Measurements from ENCODE around the gene ROBO2. TPM values are rescaled to one million over a fixed set of nuclear protein-coding genes. Genes with fewer than 3 reads are reported as not detected.

The ROBO2 gene
- polyA plus RNA-seq, 1 experiment = 16.3 TPM

DNA sequence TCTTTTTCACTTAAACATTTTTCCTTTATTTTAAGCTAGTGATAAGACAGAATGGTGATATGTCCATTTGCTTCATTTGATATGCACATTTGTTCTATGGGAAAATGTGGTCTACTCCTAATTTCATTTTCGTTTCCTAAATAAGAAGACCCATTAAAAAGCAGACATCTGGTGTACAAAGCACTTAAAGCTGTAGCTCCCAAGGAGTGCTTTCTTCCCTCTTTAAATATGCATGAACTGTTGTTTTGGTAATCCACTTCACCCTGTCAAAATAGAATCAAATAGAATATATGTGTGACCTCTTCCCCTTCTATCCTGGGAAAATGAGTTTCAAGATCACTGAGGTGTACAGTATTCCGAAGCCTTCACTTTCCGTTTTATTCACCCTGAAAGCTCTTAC lies 182.8 kb downstream of the ROBO2 start:
- Histone ChIP-seq H3K9me3 (ENCODE audit: control insufficient read depth, insufficient read depth, low read length) (no peaks in the 10 kb centered on the region), H3K27ac (ENCODE audit: low read depth, low read length) (no peak overlapping the region), H3K27me3 (ENCODE audit: control insufficient read depth, insufficient read depth, low read length) (no peaks in the 10 kb centered on the region), H3K4me3 (ENCODE audit: low read depth, low read length) (no peak overlapping the region)
- no peak for DNase-seq (ENCODE audit: low read depth, low spot score)
- ChIA-PET CTCF (interaction anchor here (0.6 to 0.7 kb wide), 2 partner anchors 381 to 451 kb away, joined by 3 read pairs; no protein-coding TSS in a partner anchor), POLR2A (no interaction called here)
- TF ChIP-seq, protein P1, sequence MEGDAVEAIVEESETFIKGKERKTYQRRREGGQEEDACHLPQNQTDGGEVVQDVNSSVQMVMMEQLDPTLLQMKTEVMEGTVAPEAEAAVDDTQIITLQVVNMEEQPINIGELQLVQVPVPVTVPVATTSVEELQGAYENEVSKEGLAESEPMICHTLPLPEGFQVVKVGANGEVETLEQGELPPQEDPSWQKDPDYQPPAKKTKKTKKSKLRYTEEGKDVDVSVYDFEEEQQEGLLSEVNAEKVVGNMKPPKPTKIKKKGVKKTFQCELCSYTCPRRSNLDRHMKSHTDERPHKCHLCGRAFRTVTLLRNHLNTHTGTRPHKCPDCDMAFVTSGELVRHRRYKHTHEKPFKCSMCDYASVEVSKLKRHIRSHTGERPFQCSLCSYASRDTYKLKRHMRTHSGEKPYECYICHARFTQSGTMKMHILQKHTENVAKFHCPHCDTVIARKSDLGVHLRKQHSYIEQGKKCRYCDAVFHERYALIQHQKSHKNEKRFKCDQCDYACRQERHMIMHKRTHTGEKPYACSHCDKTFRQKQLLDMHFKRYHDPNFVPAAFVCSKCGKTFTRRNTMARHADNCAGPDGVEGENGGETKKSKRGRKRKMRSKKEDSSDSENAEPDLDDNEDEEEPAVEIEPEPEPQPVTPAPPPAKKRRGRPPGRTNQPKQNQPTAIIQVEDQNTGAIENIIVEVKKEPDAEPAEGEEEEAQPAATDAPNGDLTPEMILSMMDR (IDR thresholded peaks at IDR 0.05; ENCODE audit: low read depth, low read length) = no peak

- ChIA-PET POLR2A (no interaction called here), CTCF (no interaction called here)
- TF ChIP-seq, protein P1 (IDR thresholded peaks at IDR 0.05; ENCODE audit: low read depth, low read length) = no peak
- Histone ChIP-seq H3K27me3 (ENCODE audit: control insufficient read depth, insufficient read depth, low read length) (no peaks in the 10 kb centered on the region), H3K27ac (ENCODE audit: low read depth, low read length) (no peak overlapping the region), H3K9me3 (ENCODE audit: control insufficient read depth, insufficient read depth, low read length) (no peaks in the 10 kb centered on the region), H3K4me3 (ENCODE audit: low read depth, low read length) (no peak overlapping the region)
- DNase-seq (ENCODE audit: low read depth, low spot score) = no peak
Measured at GRCh38 chr3:77227567-77227966, 187.7 kb downstream of the ROBO2 start.

DNA sequence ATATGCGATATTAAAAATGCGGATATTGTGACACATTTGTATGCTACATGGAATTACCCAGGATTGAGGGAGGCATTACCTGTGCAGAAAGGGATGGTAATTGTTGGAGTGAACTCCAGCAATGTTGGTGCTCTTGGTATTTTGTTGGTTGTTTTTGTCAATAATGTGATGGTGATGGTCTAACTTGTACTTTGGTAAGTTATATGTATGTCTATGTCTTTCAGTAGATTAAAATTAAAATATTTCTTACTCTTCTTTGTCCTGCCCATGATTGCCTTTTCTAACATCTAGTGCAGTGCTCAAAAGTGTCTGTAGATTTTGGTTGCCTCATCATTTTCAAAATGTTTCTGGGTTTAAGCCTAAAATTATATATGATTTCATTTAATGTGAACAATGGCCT lies 192.7 kb downstream of the ROBO2 start:
- H3K4me3 ChIP-seq (ENCODE audit: low read depth, low read length) = no peak overlapping the region
- CTCF ChIA-PET = no interaction called here
- no peaks in the 10 kb centered on the region for H3K27me3 ChIP-seq (ENCODE audit: control insufficient read depth, insufficient read depth, low read length)
- POLR2A ChIA-PET = no interaction called here
- DNase-seq (ENCODE audit: low read depth, low spot score) = no peak
- no peak overlapping the region for H3K27ac ChIP-seq (ENCODE audit: low read depth, low read length)
- H3K9me3 ChIP-seq (ENCODE audit: control insufficient read depth, insufficient read depth, low read length) = no peaks in the 10 kb centered on the region
- TF ChIP-seq, protein P1 (IDR thresholded peaks at IDR 0.05; ENCODE audit: low read depth, low read length) = no peak

DNA sequence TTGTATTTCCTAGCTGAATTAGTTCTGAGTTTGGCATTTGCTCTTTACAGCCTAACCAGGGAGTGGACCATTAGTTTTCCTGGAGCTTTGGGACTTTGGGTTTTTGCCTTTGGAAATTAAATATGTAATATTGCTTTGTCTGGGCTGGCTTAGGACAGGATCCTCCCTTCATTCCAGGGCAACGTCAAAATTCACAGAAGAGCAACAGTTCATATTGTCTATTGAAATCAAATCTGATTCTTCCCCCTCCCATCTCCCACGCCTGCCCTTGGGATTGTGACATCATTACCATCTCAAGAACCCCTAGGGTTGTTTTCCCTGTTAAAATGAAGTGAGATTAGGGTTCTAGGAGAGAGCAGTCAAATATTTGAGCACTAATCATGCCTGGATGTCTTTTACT lies 194.1 kb downstream of the ROBO2 start:
- no peaks in the 10 kb centered on the region for H3K27me3 ChIP-seq (ENCODE audit: control insufficient read depth, insufficient read depth, low read length)
- TF ChIP-seq, protein P1 (IDR thresholded peaks at IDR 0.05; ENCODE audit: low read depth, low read length) = no peak
- no peak overlapping the region for H3K27ac ChIP-seq (ENCODE audit: low read depth, low read length)
- no peak for DNase-seq (ENCODE audit: low read depth, low spot score)
- CTCF ChIA-PET = no interaction called here
- POLR2A ChIA-PET = no interaction called here
- H3K9me3 ChIP-seq (ENCODE audit: control insufficient read depth, insufficient read depth, low read length) = no peaks in the 10 kb centered on the region
- no peak overlapping the region for H3K4me3 ChIP-seq (ENCODE audit: low read depth, low read length)

DNA sequence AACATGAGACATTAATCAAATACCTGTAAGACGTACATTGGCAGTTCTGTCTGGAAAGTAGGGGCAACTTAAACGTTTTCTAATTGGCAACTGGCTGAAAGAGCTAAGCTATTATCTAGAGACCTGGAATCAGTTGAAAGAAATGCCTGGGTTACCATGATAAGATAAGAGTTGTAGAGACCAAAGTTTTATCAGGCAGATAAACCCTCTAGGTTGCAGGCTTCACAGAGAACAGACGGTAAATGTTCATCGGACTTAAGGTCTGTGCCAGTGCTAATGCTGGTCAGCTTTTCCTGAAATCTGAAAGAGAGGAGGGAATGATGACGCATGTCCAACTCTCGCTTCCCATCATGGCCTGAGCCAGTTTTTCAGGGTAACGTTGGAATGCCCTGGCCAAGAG lies 196.2 kb downstream of the ROBO2 start:
- Histone ChIP-seq H3K9me3 (ENCODE audit: control insufficient read depth, insufficient read depth, low read length) (peaks cover 8% of the 10 kb centered on the region; the same call in 1 of the 2 replicates), H3K27me3 (ENCODE audit: control insufficient read depth, insufficient read depth, low read length) (no peaks in the 10 kb centered on the region), H3K4me3 (ENCODE audit: low read depth, low read length) (no peak overlapping the region), H3K27ac (ENCODE audit: low read depth, low read length) (no peak overlapping the region)
- POLR2A ChIA-PET = no interaction called here
- TF ChIP-seq, protein P1 (IDR thresholded peaks at IDR 0.05; ENCODE audit: low read depth, low read length) = no peak
- DNase-seq (ENCODE audit: low read depth, low spot score) = no peak
- CTCF ChIA-PET = no interaction called here

Measured in AG04450 (cell line).